ENCODE data around the gene A2M. TPM values are rescaled to one million over a fixed set of nuclear protein-coding genes. Genes with fewer than 3 reads are reported as not detected.

Gene A2M
- total and polyA plus RNA-seq, 2 donors (not counting 3 experiments of a cell fraction or from before 2014, with no cell fraction given), result 11.5 to 16.9 TPM

GRCh38 chr12:9074484-9075137 is 41.1 kb downstream of the A2M start:
- peaks cover 0 to 7% of the 10 kb centered on the region in 2 experiments for H3K27me3 ChIP-seq (ENCODE audit: control insufficient read depth in 2 of 2, insufficient read depth in 2 of 2, low read length in 2 of 2)
- no peak overlapping the region for H2AFZ ChIP-seq (ENCODE audit: low read depth, low read length)
- CTCF ChIA-PET, result no interaction called here
- no peaks in the 10 kb centered on the region for H3K36me3 ChIP-seq (ENCODE audit: control insufficient read depth in 2 of 2, extremely low read depth in 1 of 2, insufficient read depth in 2 of 2, low read length in 2 of 2)
- no peak overlapping the region for H3K4me3 ChIP-seq (replicated peaks in 1 of 3; ENCODE audit: insufficient read depth in 1 of 3, low read depth in 1 of 3, low read length in 3 of 3)
- H3K79me2 ChIP-seq (ENCODE audit: control insufficient read depth, insufficient read depth, low read length), result no peaks in the 10 kb centered on the region
- POLR2A ChIA-PET, result no interaction called here
- TF ChIP-seq POLR2A (IDR thresholded peaks at IDR 0.05; ENCODE audit: low read depth, low read length), result no peak
- no peak for TF ChIP-seq EZH2 (IDR thresholded peaks at IDR 0.05; ENCODE audit: borderline replicate concordance, low read depth, low read length, severe bottlenecking)
- TF ChIP-seq MAX (IDR thresholded peaks at IDR 0.05; ENCODE audit: insufficient read depth, insufficient read length), result no peak
- TF ChIP-seq JUN (IDR thresholded peaks at IDR 0.05; ENCODE audit: borderline replicate concordance, insufficient read depth, insufficient read length, low read depth), result no peak
- TF ChIP-seq CTCF (IDR thresholded peaks at IDR 0.05; ENCODE audit: extremely low read depth in 1 of 2, insufficient read depth in 1 of 2, low read depth in 1 of 2, low read length in 2 of 2), result no peak
- TF ChIP-seq MYC (IDR thresholded peaks at IDR 0.05; ENCODE audit: low read depth, low read length), result no peak
- no peak for TF ChIP-seq GATA2 (IDR thresholded peaks at IDR 0.05; ENCODE audit: insufficient read depth, insufficient read length, low read depth, low read length)
- no peak for TF ChIP-seq POLR2AphosphoS5 (IDR thresholded peaks at IDR 0.05; ENCODE audit: insufficient read depth, low read depth, low read length)
- DNase-seq (ENCODE audit: low read depth, low spot score) (no peak), FAIRE-seq (no peak)
- H3K9ac ChIP-seq (replicated peaks; ENCODE audit: extremely low read depth, insufficient read depth, low read length), result no peak overlapping the region
- no peaks in the 10 kb centered on the region for H3K4me1 ChIP-seq (ENCODE audit: control insufficient read depth, extremely low read depth, insufficient read depth, low read length)
- no TSS peak for BruUV-seq (replicated peaks)
- intact Hi-C loops (cut with micrococcal nuclease), result no loop called here
- no peak overlapping the region for H3K4me2 ChIP-seq (ENCODE audit: insufficient read depth, low read length)
- no peak overlapping the region for H3K27ac ChIP-seq (ENCODE audit: insufficient read depth, low read depth, low read length)
- no peaks in the 10 kb centered on the region for H3K9me1 ChIP-seq (replicated peaks; ENCODE audit: control insufficient read depth, extremely low read depth, insufficient read depth, low read length)
- no peaks in the 10 kb centered on the region for H4K20me1 ChIP-seq (replicated peaks; ENCODE audit: control insufficient read depth, extremely low read depth, insufficient read depth, low read length)
- H3K9me3 ChIP-seq (replicated peaks; ENCODE audit: control insufficient read depth, insufficient read depth, low read length), result no peaks in the 10 kb centered on the region
- dilution Hi-C loops (cut with MboI; ENCODE audit: extremely low pct_ligation_motif_present, low sequenced_read_pairs), result no loop called here
